HCT116 (cell line): Measurements from ENCODE around the gene TSHZ1. TPM values are rescaled to one million over a fixed set of nuclear protein-coding genes. Genes with fewer than 3 reads are reported as not detected.

Experiments
- ATAC-seq: fragments of 200-7000 bp; cut with Tn5 transposase; 2 replicates; pipeline ENCODE4 v1.9.1; 2020; ENCODE audit warnings: mild to moderate bottlenecking, moderate library complexity
- BruUV-seq: library from RNA; stranded (reverse); fragments of 400-500 nt; replicated peaks from 2 replicates; lab custom pipeline; 2021; lab: Mats Ljungman, UMichigan
- CTCF ChIA-PET: fragments of 300-600 bp; sonication (Branson Sonifier 250); formaldehyde crosslinking; loops from one replicate; lab custom pipeline; 2021; ENCODE audit warnings: antibody characterized with exemption; lab: Charles Lee
- POLR2A ChIA-PET: fragments of 300-600, 350-600 bp; sonication (Branson Sonifier 250); formaldehyde crosslinking; loops from one replicate; lab custom pipeline; 2021; ENCODE audit warnings: antibody characterized with exemption; lab: Charles Lee
- RAD21 ChIA-PET, 2 experiments: fragments of 300-600 bp; sonication (Branson Sonifier 250); formaldehyde crosslinking; loops; one replicate each; lab custom pipeline; 2023; ENCODE audit warnings: low total read pairs in 2 of 2; ENCODE audit not compliant: uncharacterized antibody in 2 of 2, unreplicated experiment in 2 of 2, low non-redundant PET in 1 of 2; lab: Charles Lee
- DNase-seq: peaks from one replicate; pipeline ENCODE4 v3.0.0-alpha.2; 2010; ENCODE audit warnings: low read depth, low spot score
- H2AFZ ChIP-seq: fragments of 200-600 bp; shearing (Covaris generic), sonication (generic); 2 replicates; pipeline ENCODE4 v1.6.1; 2017; ENCODE audit warnings: low read depth, mixed run types, mixed read lengths, antibody characterized with exemption, low read length; ENCODE audit not compliant: poor library complexity, severe bottlenecking
- H3K27ac ChIP-seq: 2 replicates; pipeline ENCODE4 v1.5.1; 2012; ENCODE audit warnings: low read depth, low read length
- H3K27me3 ChIP-seq: fragments of 200-600 bp; sonication (generic); 2 replicates; pipeline ENCODE4 v1.6.1; 2016; ENCODE audit warnings: mixed run types, low read length, mixed read lengths; ENCODE audit not compliant: insufficient read depth
- H3K36me3 ChIP-seq, 2 experiments: fragments of 200-500 bp in 1 of 2; fragments of 200-600 bp in 1 of 2; sonication (Bioruptor generic) in 1 of 2; sonication (generic) in 1 of 2; 2 replicates each; pipeline versions ENCODE4 v1.5.1 to v1.6.1; 2014 to 2016; ENCODE audit warnings: low read length in 2 of 2, inconsistent platforms in 1 of 2, mixed read lengths in 1 of 2, mixed run types in 1 of 2; ENCODE audit not compliant: insufficient read depth in 2 of 2, control insufficient read depth in 1 of 2
- H3K4me1 ChIP-seq, 2 experiments: fragments of 200-600 bp in 1 of 2; sonication (generic) in 1 of 2; 2 replicates each; pipeline versions ENCODE4 v1.5.1 to v1.6.1; 2012 to 2017; ENCODE audit warnings: low read length in 2 of 2, inconsistent platforms in 1 of 2, mild to moderate bottlenecking in 1 of 2, mixed read lengths in 1 of 2, mixed run types in 1 of 2, moderate library complexity in 1 of 2; ENCODE audit not compliant: insufficient read depth in 2 of 2, control insufficient read depth in 1 of 2
- H3K4me2 ChIP-seq: fragments of 200-600 bp; sonication (generic); 2 replicates; pipeline ENCODE4 v1.6.1; 2017; ENCODE audit warnings: mixed run types, low read length, mixed read lengths
- H3K4me3 ChIP-seq, 2 experiments: fragments of 200-600 bp in 1 of 2; sonication (generic) in 1 of 2; replicated peaks in 1 of 2; 2 replicates each; pipeline ENCODE4 v1.5.1; 2011 to 2016; ENCODE audit warnings: low read length in 2 of 2, control low read depth in 1 of 2, low read depth in 1 of 2, mild to moderate bottlenecking in 1 of 2, mixed read lengths in 1 of 2, mixed run types in 1 of 2
- H3K79me2 ChIP-seq: fragments of 200-600 bp; sonication (generic); 2 replicates; pipeline ENCODE4 v1.6.1; 2017; ENCODE audit warnings: mild to moderate bottlenecking, mixed run types, low read length, moderate library complexity, mixed read lengths; ENCODE audit not compliant: insufficient read depth
- H3K9ac ChIP-seq: fragments of 200-600 bp; sonication (generic); 2 replicates; pipeline ENCODE4 v1.6.1; 2016; ENCODE audit warnings: low read length, mixed read lengths
- H3K9me2 ChIP-seq: fragments of 200-600 bp; sonication (generic), shearing (Covaris generic); 2 replicates; pipeline ENCODE4 v1.6.1; 2017; ENCODE audit warnings: mixed run types, mild to moderate bottlenecking, moderate library complexity; ENCODE audit not compliant: insufficient read depth
- H3K9me3 ChIP-seq, 2 experiments: fragments of 200-500 bp in 1 of 2; fragments of 200-600 bp in 1 of 2; sonication (Bioruptor generic) in 1 of 2; sonication (generic) in 1 of 2; 2 replicates each; pipeline ENCODE4 v1.6.1; 2014 to 2017; ENCODE audit warnings: low read length in 2 of 2, mixed read lengths in 2 of 2, inconsistent platforms in 1 of 2, low read depth in 1 of 2, mild to moderate bottlenecking in 1 of 2, mixed run types in 1 of 2, moderate library complexity in 1 of 2; ENCODE audit not compliant: control insufficient read depth in 1 of 2, insufficient read depth in 1 of 2
- H4K20me1 ChIP-seq: fragments of 200-600 bp; sonication (generic), shearing (Covaris generic); 2 replicates; pipeline ENCODE4 v1.6.1; 2017; ENCODE audit warnings: mixed run types, mild to moderate bottlenecking, moderate library complexity; ENCODE audit not compliant: insufficient read depth
- ATF3 ChIP-seq: IDR thresholded peaks from 2 replicates; pipeline ENCODE4 v1.6.1; 2012
- CBX3 ChIP-seq: IDR thresholded peaks from 2 replicates; pipeline ENCODE4 v1.6.1; 2012; ENCODE audit warnings: low read depth
- CEBPB ChIP-seq: IDR thresholded peaks from 2 replicates; pipeline ENCODE4 v1.6.1; 2012; ENCODE audit warnings: low read depth
- CTCF ChIP-seq, 3 experiments: fragments of 200-600 bp in 1 of 3; sonication (generic) in 1 of 3; IDR thresholded peaks in 2 of 3; conservative IDR thresholded peaks in 1 of 3; 2 replicates each; pipeline ENCODE4 v1.5.1; 2012 to 2017; ENCODE audit warnings: low read depth in 2 of 3, low read length in 2 of 3, antibody characterized with exemption in 1 of 3, borderline replicate concordance in 1 of 3, control low read depth in 1 of 3, mild to moderate bottlenecking in 1 of 3, mixed read lengths in 1 of 3, mixed run types in 1 of 3, moderate library complexity in 1 of 3; ENCODE audit not compliant: insufficient read depth in 1 of 3
- EGR1 ChIP-seq: IDR thresholded peaks from 2 replicates; pipeline ENCODE4 v1.6.1; 2012; ENCODE audit warnings: low read depth
- ELF1 ChIP-seq: IDR thresholded peaks from 2 replicates; pipeline ENCODE4 v1.6.1; 2012; ENCODE audit warnings: low read depth, borderline replicate concordance
- EZH2 ChIP-seq: fragments of 200-600 bp; sonication (generic); IDR thresholded peaks from 2 replicates; pipeline ENCODE4 v1.6.1; 2017; ENCODE audit warnings: antibody characterized with exemption, mixed run types
- EZH2phosphoT487 ChIP-seq: fragments of 200-600 bp; IDR thresholded peaks from 2 replicates; pipeline ENCODE4 v1.6.1; 2018; ENCODE audit warnings: antibody characterized with exemption, borderline replicate concordance
- FOSL1 ChIP-seq: IDR thresholded peaks from 2 replicates; pipeline ENCODE4 v1.6.1; 2012; ENCODE audit warnings: low read depth
- MAX ChIP-seq: IDR thresholded peaks from 2 replicates; pipeline ENCODE4 v1.6.1; 2012
- POLR2A ChIP-seq: IDR thresholded peaks from 2 replicates; pipeline ENCODE4 v1.7.0; 2011; ENCODE audit warnings: borderline replicate concordance; ENCODE audit not compliant: insufficient read depth, insufficient read length; ENCODE audit errors: extremely low read depth
- POLR2AphosphoS5 ChIP-seq: IDR thresholded peaks from 2 replicates; pipeline ENCODE4 v1.6.1; 2011; ENCODE audit warnings: mild to moderate bottlenecking, low read depth, low read length, moderate library complexity
- RAD21 ChIP-seq: IDR thresholded peaks from 2 replicates; pipeline ENCODE4 v1.6.1; 2012; ENCODE audit warnings: low read depth, mild to moderate bottlenecking
- REST ChIP-seq: IDR thresholded peaks from 2 replicates; pipeline ENCODE4 v1.6.1; 2012; ENCODE audit warnings: low read depth
- SIN3A ChIP-seq: IDR thresholded peaks from 2 replicates; pipeline ENCODE4 v1.6.1; 2012; ENCODE audit warnings: low read depth
- SP1 ChIP-seq: IDR thresholded peaks from 2 replicates; pipeline ENCODE4 v1.6.1; 2012; ENCODE audit warnings: low read depth
- SRF ChIP-seq: IDR thresholded peaks from 2 replicates; pipeline ENCODE4 v1.6.1; 2012; ENCODE audit warnings: low read depth
- TCF7L2 ChIP-seq: IDR thresholded peaks from 2 replicates; pipeline ENCODE4 v1.7.0; 2011; ENCODE audit warnings: borderline replicate concordance, inconsistent platforms; ENCODE audit not compliant: insufficient read depth, insufficient read length; ENCODE audit errors: extremely low read depth
- YY1 ChIP-seq: IDR thresholded peaks from 2 replicates; pipeline ENCODE4 v1.6.1; 2011; ENCODE audit warnings: low read length, low read depth, moderate library complexity, mild to moderate bottlenecking; ENCODE audit not compliant: insufficient replicate concordance; ENCODE audit errors: extremely low read depth
- ZFX ChIP-seq: fragments of 450-650 bp; IDR thresholded peaks from 2 replicates; pipeline ENCODE4 v1.6.1; 2017
- ZNF274 ChIP-seq: fragments of 200-500 bp; sonication (Bioruptor generic); IDR thresholded peaks from 2 replicates; pipeline ENCODE4 v1.6.1; 2014; ENCODE audit warnings: mild to moderate bottlenecking, low read depth, low read length, inconsistent platforms
- intact Hi-C: fragments of 100-400 bp; cut with micrococcal nuclease; formaldehyde crosslinking; loops from 2 replicates; pipeline ENCODE4 v1.10.0; 2022
- total RNA-seq: library from RNA; stranded (reverse); gene quantifications from one replicate; pipeline ENCODE4 v1.2.1, GENCODE V29; 2021; ENCODE audit not compliant: unreplicated experiment

Gene TSHZ1
- total RNA-seq, 1 experiment from 2014 or later: 5.7 TPM

- Histone ChIP-seq H3K27me3 (no peaks in the 10 kb centered on the region), H3K27ac (peak within 1 kb of the TSS; percentile 96), H3K9ac (peak within 1 kb of the TSS; percentile 89), H3K9me3 (no peaks in the 10 kb centered on the region), H3K36me3 (no peaks in the 10 kb centered on the region), H2AFZ (peak within 1 kb of the TSS; percentile 47), H3K4me3 (peak within 1 kb of the TSS; percentile 75 to 93), H4K20me1 (no peaks in the 10 kb centered on the region), H3K9me2 (no peaks in the 10 kb centered on the region), H3K79me2 (peaks cover 38% of the 10 kb centered on the region), H3K4me1 (peaks cover 21 to 29% of the 10 kb centered on the region in 2 experiments), H3K4me2 (peak within 1 kb of the TSS; percentile 97)
- no TSS peak for BruUV-seq
- ChIA-PET RAD21 (interaction anchor here in 1 of 2 experiments (1.4 kb wide), 1 partner anchor 269 kb away, joined by 3 read pairs; no protein-coding TSS in a partner anchor), CTCF (interaction anchor here (1.8 kb wide), 1 partner anchor 269 kb away, joined by 4 read pairs; no protein-coding TSS in a partner anchor), POLR2A (interaction anchor here (0.6 kb wide), 2 partner anchors 33 to 1562 kb away, joined by 3 to 5 read pairs; no protein-coding TSS in a partner anchor)
- intact Hi-C loops: no loop called here
- ATAC-seq (peak; percentile 71), DNase-seq (peak; percentile 67)
- peak; percentile 52 for TF ChIP-seq MAX
- TF ChIP-seq EZH2: no peak
- TF ChIP-seq CTCF (IDR thresholded peaks at IDR 0.05 in 2 of 3, conservative IDR thresholded peaks at IDR 0.05 in 1 of 3; ENCODE audit: borderline replicate concordance in 1 of 3, insufficient read depth in 1 of 3, low read depth in 2 of 3, low read length in 2 of 3): no peak
- no peak for TF ChIP-seq EZH2phosphoT487
- no peak for TF ChIP-seq EGR1
- no peak for TF ChIP-seq CBX3
- TF ChIP-seq SRF: no peak
- peak; percentile 88 for TF ChIP-seq TCF7L2
- no peak for TF ChIP-seq CEBPB
- no peak for TF ChIP-seq ATF3
- no peak for TF ChIP-seq RAD21
- peak; percentile 19 for TF ChIP-seq POLR2AphosphoS5
- TF ChIP-seq SP1: peak; percentile 40
- no peak for TF ChIP-seq REST
- TF ChIP-seq FOSL1: no peak
- TF ChIP-seq ELF1: no peak
- TF ChIP-seq SIN3A: no peak; the same call in 1 of the 2 replicates
- TF ChIP-seq ZFX: 0 out of 2 replicates have a peak, but pooled peaks have one; percentile 11
- TF ChIP-seq ZNF274: no peak
- no peak for TF ChIP-seq POLR2A
- TF ChIP-seq YY1: peak; percentile 2
Measured at GRCh38 chr18:75209129-75209950, 1.3 kb upstream of the TSHZ1 start, which contains the start of gene PTGR3. Gene PTGR3, minus strand, starts transcription at chr18:75209139. Its CDS starts 81 bp downstream, at chr18:75209058.
